GM23248 (cell line): ENCODE measurements around the gene NUDCD3.

Source experiments
- EZH2 ChIP-seq: fragments of 200-600 bp; sonication (generic); IDR thresholded peaks from 2 replicates; pipeline ENCODE4 v1.6.1; 2018; ENCODE audit warnings: antibody characterized with exemption, mild to moderate bottlenecking; ENCODE audit not compliant: insufficient read depth, poor library complexity, severe bottlenecking
- EZH2phosphoT487 ChIP-seq: fragments of 200-600 bp; sonication (generic); IDR thresholded peaks from 2 replicates; pipeline ENCODE4 v1.6.1; 2018; ENCODE audit warnings: antibody characterized with exemption, moderate library complexity, mild to moderate bottlenecking, low read depth; ENCODE audit not compliant: insufficient read depth

DNA sequence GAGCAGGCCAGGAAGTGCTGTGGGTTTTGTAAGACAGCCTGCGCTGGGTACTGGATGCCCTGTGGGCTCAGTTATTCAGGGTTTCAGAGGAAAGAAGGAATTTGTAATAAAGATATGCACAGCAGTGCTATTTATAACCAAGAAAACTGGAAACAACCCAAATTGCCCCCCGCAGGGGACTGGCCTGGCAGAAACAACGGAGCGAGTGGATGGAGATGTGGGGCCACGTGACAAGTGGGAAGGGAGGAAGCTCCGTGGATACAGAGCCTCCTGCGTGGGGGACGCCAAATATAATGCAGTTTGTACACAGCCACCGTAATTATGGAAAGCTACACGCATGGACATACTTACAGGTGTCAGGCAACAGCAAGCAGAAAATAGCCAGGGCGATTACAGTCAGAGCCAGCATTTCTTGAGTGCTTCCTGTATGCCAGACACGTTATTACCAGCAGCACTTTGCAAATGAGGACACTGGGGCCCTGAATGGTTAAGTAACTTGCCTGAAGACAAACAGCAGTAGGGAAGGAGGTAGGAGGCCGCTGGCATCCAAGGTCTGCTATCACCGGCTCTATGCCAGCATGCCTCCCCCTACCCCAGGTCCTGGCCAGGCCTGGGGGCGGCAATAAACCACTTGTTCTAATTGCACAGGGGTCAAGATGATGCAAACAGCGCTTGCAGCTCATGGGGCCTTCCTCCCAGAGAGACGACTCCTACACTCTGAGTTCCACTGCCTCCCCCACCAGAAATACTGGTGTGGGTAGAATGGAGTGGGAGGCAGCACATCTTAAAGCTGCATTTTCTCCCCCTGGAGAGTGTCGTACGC lies 156.3 kb downstream of the NUDCD3 start:
- TF ChIP-seq EZH2phosphoT487 (no peak), EZH2 (no peak)
